GM12878 (cell line): ENCODE results near the gene OTUB2. TPM values are rescaled to one million over a fixed set of nuclear protein-coding genes. Genes with fewer than 3 reads are reported as not detected.

Experiments used
- ATAC-seq: fragments of 200-7000 bp; cut with Tn5 transposase; 3 replicates; pipeline ENCODE4 v1.9.1; 2020; ENCODE audit warnings: mild to moderate bottlenecking, moderate library complexity
- BruUV-seq: library from RNA; stranded (reverse); fragments of 400-500 nt; replicated peaks from 2 replicates; lab custom pipeline; 2021; lab: Mats Ljungman, UMichigan
- CTCF ChIA-PET: fragments of 300-600 bp; sonication (Branson Sonifier 250); formaldehyde crosslinking; extraction: SDS; loops from one replicate; lab custom pipeline; 2021; ENCODE audit warnings: inconsistent platforms; lab: Yijun Ruan, JAX
- POLR2A ChIA-PET: fragments of 350-600 bp; formaldehyde crosslinking; extraction: SDS; loops from one replicate; lab custom pipeline; 2021; ENCODE audit warnings: inconsistent platforms; lab: Charles Lee
- RAD21 ChIA-PET: fragments of 300-600 bp; sonication (Branson Sonifier 250); formaldehyde crosslinking; loops from one replicate; lab custom pipeline; 2023; ENCODE audit warnings: antibody characterized with exemption; ENCODE audit not compliant: unreplicated experiment; lab: Charles Lee
- SMC1A ChIA-PET: fragments of 300-600 bp; sonication (Branson Sonifier 250); formaldehyde crosslinking; loops from one replicate; lab custom pipeline; 2023; ENCODE audit not compliant: unreplicated experiment, uncharacterized antibody; lab: Charles Lee
- DNase-seq: peaks from one replicate; pipeline ENCODE4 v3.0.0-alpha.2; 2011; ENCODE audit warnings: low read depth, low spot score
- FAIRE-seq: peaks from 3 replicates; lab custom pipeline; 2011; peaks lifted over from hg19 to GRCh38; lab: Jason Lieb, UNC
- H2AFZ ChIP-seq: 2 replicates; pipeline ENCODE4 v1.6.0; 2011; ENCODE audit warnings: low read depth, low read length, control low read depth; ENCODE audit not compliant: control insufficient read depth
- H3K27ac ChIP-seq: 2 replicates; pipeline ENCODE4 v1.5.1; 2011; ENCODE audit warnings: control low read depth; ENCODE audit not compliant: control insufficient read depth, insufficient read depth
- H3K27me3 ChIP-seq, 2 experiments: replicated peaks in 1 of 2; 2 replicates each; pipeline versions ENCODE4 v1.6.0 to v1.6.1; 2011; ENCODE audit warnings: low read length in 1 of 2; ENCODE audit not compliant: control insufficient read depth in 2 of 2, insufficient read depth in 2 of 2
- H3K36me3 ChIP-seq, 2 experiments: 2 replicates each; pipeline ENCODE4 v1.5.1; 2011; ENCODE audit warnings: low read length in 1 of 2; ENCODE audit not compliant: control insufficient read depth in 2 of 2, insufficient read depth in 2 of 2
- H3K4me1 ChIP-seq: 2 replicates; pipeline ENCODE4 v1.6.1; 2011; ENCODE audit warnings: mild to moderate bottlenecking, low read length, moderate library complexity, mixed read lengths; ENCODE audit not compliant: control insufficient read depth, insufficient read depth
- H3K4me2 ChIP-seq: 2 replicates; pipeline ENCODE4 v1.6.0; 2011; ENCODE audit warnings: control low read depth; ENCODE audit not compliant: control insufficient read depth, insufficient read depth
- H3K4me3 ChIP-seq: fragments of 200-600 bp; sonication (generic); 2 replicates; pipeline ENCODE4 v1.5.1; 2016
- H3K79me2 ChIP-seq: 2 replicates; pipeline ENCODE4 v1.6.0; 2011; ENCODE audit warnings: low read length; ENCODE audit not compliant: control insufficient read depth, insufficient read depth
- H3K9ac ChIP-seq: 2 replicates; pipeline ENCODE4 v1.8.0; 2011; ENCODE audit warnings: low read length, control low read depth, mixed read lengths; ENCODE audit not compliant: control insufficient read depth, insufficient read depth
- H3K9me3 ChIP-seq: replicated peaks from 3 replicates; pipeline ENCODE4 v1.5.1; 2011; ENCODE audit warnings: mild to moderate bottlenecking, low read length; ENCODE audit not compliant: control insufficient read depth, insufficient read depth
- H4K20me1 ChIP-seq: 2 replicates; pipeline ENCODE4 v1.6.0; 2011; ENCODE audit not compliant: control insufficient read depth, insufficient read depth
- CREM ChIP-seq: IDR thresholded peaks from 2 replicates; pipeline ENCODE4 v1.6.1; 2014; ENCODE audit warnings: antibody characterized with exemption, low read depth
- EP300 ChIP-seq, 2 experiments: fragments of 150-350 bp in 1 of 2; IDR thresholded peaks; 2 replicates each; pipeline ENCODE4 v1.6.1; 2011 to 2012; ENCODE audit warnings: low read depth in 2 of 2, low read length in 2 of 2, borderline replicate concordance in 1 of 2, improper control_type of control experiment in 1 of 2, inconsistent platforms in 1 of 2; ENCODE audit not compliant: control insufficient read depth in 1 of 2
- FOS ChIP-seq: IDR thresholded peaks from 3 replicates; pipeline ENCODE4 v1.6.1; 2011; ENCODE audit warnings: borderline replicate concordance; ENCODE audit not compliant: insufficient read length; ENCODE audit errors: extremely low read depth
- HDAC2 ChIP-seq: fragments of 200-600 bp; sonication (generic); IDR thresholded peaks from 2 replicates; pipeline ENCODE4 v1.6.1; 2017
- IRF4 ChIP-seq: IDR thresholded peaks from 2 replicates; pipeline ENCODE4 v1.6.1; 2011; ENCODE audit warnings: low read depth, low read length
- JUNB ChIP-seq: IDR thresholded peaks from 2 replicates; pipeline ENCODE4 v1.6.1; 2016; ENCODE audit warnings: antibody characterized with exemption, mild to moderate bottlenecking
- NFXL1 ChIP-seq: fragments of 450-650 bp; IDR thresholded peaks from 2 replicates; pipeline ENCODE4 v1.6.1; 2017; ENCODE audit warnings: antibody characterized with exemption, mild to moderate bottlenecking, borderline replicate concordance
- POLR2A ChIP-seq: IDR thresholded peaks from 2 replicates; pipeline ENCODE4 v1.6.1; 2011; ENCODE audit warnings: low read depth, mild to moderate bottlenecking, low read length
- SIN3A ChIP-seq: IDR thresholded peaks from 2 replicates; pipeline ENCODE4 v1.6.1; 2012; ENCODE audit warnings: low read depth, low read length, improper control_type of control experiment
- WGBS: methylation state at CpG from one replicate; pipeline ENCODE4 v1.1.6; 2016; ENCODE audit warnings: low lambda C conversion rate; ENCODE audit not compliant: insufficient replicate concordance, insufficient coverage; ENCODE audit errors: missing lambda C conversion rate; 5-methylcytosine and 5-hydroxymethylcytosine counted together
- in situ Hi-C: fragments of 300-500 bp; cut with MboI; formaldehyde crosslinking; loops from 9 replicates; pipeline ENCODE4 v1.14.3; 2018; ENCODE audit warnings: mixed read lengths
- intact Hi-C: fragments of 100-400 bp; cut with micrococcal nuclease; formaldehyde crosslinking; loops from one replicate; pipeline ENCODE4 v1.14.2; 2022; ENCODE audit not compliant: unreplicated experiment
- polyA plus RNA-seq, 11 experiments: library from polyadenylated mRNA; depleted of rRNA in 4 of 11; unstranded in 6 of 11; stranded (reverse) in 5 of 11; fragments of >200 nt; fragmentation: Nextera tagmentation in 4 of 11; fragmentation: Illumina TruSeq in 1 of 11; extraction: Ambion mirVana in 4 of 11; extraction: Trizol in 1 of 11; gene quantifications; 1 replicate in 1 of 11; 2 replicates in 10 of 11; pipeline versions ENCODE4 v1.2.1 to v1.2.3, GENCODE V29; 2011 to 2016; ENCODE audit warnings: inconsistent platforms in 2 of 11, missing spikeins in 2 of 11, low read depth in 1 of 11
- total RNA-seq, 4 experiments: library from RNA; depleted of rRNA in 3 of 4; stranded (reverse); fragments of >200 nt in 3 of 4; fragmentation: Illumina TruSeq in 1 of 4; extraction: Trizol in 1 of 4; gene quantifications; 2 replicates each; pipeline versions ENCODE4 v1.2.1 to v1.2.3, GENCODE V29; 2013 to 2021
- TF ChIP-seq, protein P1 (sequence below): fragments of 450-650 bp; IDR thresholded peaks from 2 replicates; pipeline ENCODE4 v1.6.1; 2017; ENCODE audit warnings: borderline replicate concordance
- TF ChIP-seq, protein P2 (sequence below): fragments of 450-650 bp; formaldehyde crosslinking; IDR thresholded peaks from 2 replicates; pipeline ENCODE4 v1.4.0; 2020; ENCODE audit warnings: mild to moderate bottlenecking, moderate library complexity

Gene OTUB2
- total and polyA plus RNA-seq, 10 of the 15 experiments (the other 5 are each of a cell fraction or from before 2014, with no cell fraction given), result 0.05 to 0.82 (median 0.43) TPM

DNA sequence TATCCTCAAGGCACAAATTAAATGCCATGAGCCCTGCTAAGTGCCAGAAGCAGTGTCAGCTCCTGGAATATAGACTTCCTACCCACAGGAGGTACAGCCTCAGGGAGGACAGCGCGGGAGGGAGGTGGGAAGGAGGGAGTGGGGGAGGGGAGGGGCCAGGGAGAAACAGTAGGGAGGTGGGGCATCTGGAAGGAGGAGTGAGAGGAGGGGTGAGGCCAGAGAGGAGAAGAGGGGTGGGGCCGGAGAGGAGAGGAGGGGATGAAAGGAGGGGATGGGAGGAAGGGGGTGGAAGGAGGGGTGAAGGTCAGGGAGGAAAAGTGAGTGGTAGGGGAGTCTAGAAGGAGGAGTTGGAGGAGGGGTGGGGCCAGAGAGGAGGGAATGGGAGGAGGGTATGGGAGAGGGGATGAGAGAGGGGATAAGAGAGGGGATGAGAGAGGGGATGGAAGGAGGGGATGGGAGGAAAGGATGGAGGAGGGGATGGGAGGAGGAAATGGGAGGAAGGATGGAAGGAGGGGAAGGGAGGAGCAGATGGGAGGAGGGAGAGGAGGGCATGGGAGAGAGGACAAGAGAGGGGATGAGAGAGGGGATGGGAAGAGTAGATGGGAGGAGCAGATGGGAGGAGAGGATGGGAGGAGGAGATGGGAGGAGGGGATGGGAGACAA, 38.2 kb upstream of the OTUB2 start:
- SMC1A ChIA-PET, result no interaction called here
- no TSS peak for BruUV-seq
- WGBS, result no CpG with 5 or more reads among the region's 3 CpGs
- Histone ChIP-seq H3K4me1 (peaks cover 19% of the 10 kb centered on the region), H3K79me2 (no peaks in the 10 kb centered on the region), H3K4me3 (no peak overlapping the region), H3K27me3 (no peaks in the 10 kb centered on the region), H3K36me3 (no peaks in the 10 kb centered on the region), H3K27ac (no peak overlapping the region), H3K9ac (no peak overlapping the region), H3K9me3 (no peaks in the 10 kb centered on the region), H2AFZ (no peak overlapping the region), H3K4me2 (no peak overlapping the region), H4K20me1 (no peaks in the 10 kb centered on the region)
- TF ChIP-seq NFXL1 (peak; percentile 94), CREM (no peak)
- DNase-seq, result no peak
- intact Hi-C loops (no loop called here), in situ Hi-C loops (no loop called here)
- CTCF ChIA-PET, result no interaction called here
- ATAC-seq, result no peak
- RAD21 ChIA-PET, result no interaction called here
- FAIRE-seq, result no peak
- POLR2A ChIA-PET, result no interaction called here

DNA sequence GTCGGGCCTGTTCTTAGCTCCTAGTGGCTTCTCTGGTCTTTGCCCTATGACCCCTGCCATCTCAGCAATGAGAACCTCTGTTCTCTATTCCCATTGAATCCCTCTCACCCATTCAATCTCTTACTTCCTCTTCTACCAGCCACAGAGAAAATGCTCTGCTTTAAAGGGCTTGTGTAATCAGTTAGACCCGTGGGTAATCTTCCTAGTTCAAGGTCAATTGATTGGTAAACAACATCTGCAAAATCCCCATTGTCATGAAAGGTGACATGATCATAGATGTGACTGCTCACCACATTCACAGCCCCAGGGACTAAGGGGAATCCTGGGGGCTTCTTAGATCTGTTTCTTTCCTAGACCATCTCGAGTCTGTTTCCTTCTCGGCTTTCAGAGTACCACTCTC, 36.2 kb upstream of the OTUB2 start:
- CTCF ChIA-PET, result interaction anchor here (2.1 to 16.9 kb wide), 4 partner anchors 10 to 52 kb away, joined by 4 to 541 read pairs (median 16); no protein-coding TSS in a partner anchor
- POLR2A ChIA-PET, result interaction anchor here (0.6 to 2.2 kb wide), 5 partner anchors 10 to 30 kb away, joined by 3 to 15 read pairs (median 8); no protein-coding TSS in a partner anchor
- 0 out of 2 replicates have a peak overlapping the region, but pooled peaks have one; percentile 0 for H3K9ac ChIP-seq
- no peaks in the 10 kb centered on the region for H3K79me2 ChIP-seq
- ATAC-seq (peak; percentile 84), FAIRE-seq (peak; percentile 91), DNase-seq (no peak)
- no peak overlapping the region for H3K4me3 ChIP-seq
- WGBS, result 2% methylated on average over 4 of the region's 4 CpGs
- no peaks in the 10 kb centered on the region for H3K27me3 ChIP-seq
- peak overlapping the region; percentile 46 for H3K27ac ChIP-seq
- no peaks in the 10 kb centered on the region for H4K20me1 ChIP-seq
- RAD21 ChIA-PET, result interaction anchor here (1.1 to 3.2 kb wide), 7 partner anchors 8 to 50 kb away, joined by 3 to 18 read pairs (median 7); partner anchors contain the start of gene ASB2
- H3K4me2 ChIP-seq, result no peak overlapping the region
- SMC1A ChIA-PET, result interaction anchor here (1.4 to 3.0 kb wide), 5 partner anchors 10 to 50 kb away, joined by 3 to 26 read pairs (median 11); no protein-coding TSS in a partner anchor
- no peaks in the 10 kb centered on the region for H3K36me3 ChIP-seq
- no peaks in the 10 kb centered on the region for H3K9me3 ChIP-seq
- H3K4me1 ChIP-seq, result peaks cover 19% of the 10 kb centered on the region
- in situ Hi-C loops (no loop called here), intact Hi-C loops (no loop called here)
- BruUV-seq, result no TSS peak
- no peak overlapping the region for H2AFZ ChIP-seq
- TF ChIP-seq POLR2A (no peak), JUNB (no peak), IRF4 (no peak), HDAC2 (no peak), SIN3A (0 out of 2 replicates have a peak, but pooled peaks have one; percentile 42), FOS (no peak), EP300 (IDR thresholded peaks at IDR 0.05; ENCODE audit: borderline replicate concordance in 1 of 2, control insufficient read depth in 1 of 2, low read depth in 2 of 2, low read length in 2 of 2) (peak; percentile 58 to 75; a peak in 1 of 4 replicates), CREM (peak; percentile 17; the same call in 1 of the 2 replicates)
- TF ChIP-seq, protein P1, sequence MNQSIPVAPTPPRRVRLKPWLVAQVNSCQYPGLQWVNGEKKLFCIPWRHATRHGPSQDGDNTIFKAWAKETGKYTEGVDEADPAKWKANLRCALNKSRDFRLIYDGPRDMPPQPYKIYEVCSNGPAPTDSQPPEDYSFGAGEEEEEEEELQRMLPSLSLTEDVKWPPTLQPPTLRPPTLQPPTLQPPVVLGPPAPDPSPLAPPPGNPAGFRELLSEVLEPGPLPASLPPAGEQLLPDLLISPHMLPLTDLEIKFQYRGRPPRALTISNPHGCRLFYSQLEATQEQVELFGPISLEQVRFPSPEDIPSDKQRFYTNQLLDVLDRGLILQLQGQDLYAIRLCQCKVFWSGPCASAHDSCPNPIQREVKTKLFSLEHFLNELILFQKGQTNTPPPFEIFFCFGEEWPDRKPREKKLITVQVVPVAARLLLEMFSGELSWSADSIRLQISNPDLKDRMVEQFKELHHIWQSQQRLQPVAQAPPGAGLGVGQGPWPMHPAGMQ, result no peak
- TF ChIP-seq, protein P2, sequence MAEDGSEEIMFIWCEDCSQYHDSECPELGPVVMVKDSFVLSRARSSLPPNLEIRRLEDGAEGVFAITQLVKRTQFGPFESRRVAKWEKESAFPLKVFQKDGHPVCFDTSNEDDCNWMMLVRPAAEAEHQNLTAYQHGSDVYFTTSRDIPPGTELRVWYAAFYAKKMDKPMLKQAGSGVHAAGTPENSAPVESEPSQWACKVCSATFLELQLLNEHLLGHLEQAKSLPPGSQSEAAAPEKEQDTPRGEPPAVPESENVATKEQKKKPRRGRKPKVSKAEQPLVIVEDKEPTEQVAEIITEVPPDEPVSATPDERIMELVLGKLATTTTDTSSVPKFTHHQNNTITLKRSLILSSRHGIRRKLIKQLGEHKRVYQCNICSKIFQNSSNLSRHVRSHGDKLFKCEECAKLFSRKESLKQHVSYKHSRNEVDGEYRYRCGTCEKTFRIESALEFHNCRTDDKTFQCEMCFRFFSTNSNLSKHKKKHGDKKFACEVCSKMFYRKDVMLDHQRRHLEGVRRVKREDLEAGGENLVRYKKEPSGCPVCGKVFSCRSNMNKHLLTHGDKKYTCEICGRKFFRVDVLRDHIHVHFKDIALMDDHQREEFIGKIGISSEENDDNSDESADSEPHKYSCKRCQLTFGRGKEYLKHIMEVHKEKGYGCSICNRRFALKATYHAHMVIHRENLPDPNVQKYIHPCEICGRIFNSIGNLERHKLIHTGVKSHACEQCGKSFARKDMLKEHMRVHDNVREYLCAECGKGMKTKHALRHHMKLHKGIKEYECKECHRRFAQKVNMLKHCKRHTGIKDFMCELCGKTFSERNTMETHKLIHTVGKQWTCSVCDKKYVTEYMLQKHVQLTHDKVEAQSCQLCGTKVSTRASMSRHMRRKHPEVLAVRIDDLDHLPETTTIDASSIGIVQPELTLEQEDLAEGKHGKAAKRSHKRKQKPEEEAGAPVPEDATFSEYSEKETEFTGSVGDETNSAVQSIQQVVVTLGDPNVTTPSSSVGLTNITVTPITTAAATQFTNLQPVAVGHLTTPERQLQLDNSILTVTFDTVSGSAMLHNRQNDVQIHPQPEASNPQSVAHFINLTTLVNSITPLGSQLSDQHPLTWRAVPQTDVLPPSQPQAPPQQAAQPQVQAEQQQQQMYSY, result no peak
